GM13976 (cell line): ENCODE results near the gene SELENOS.
A peak's percentile ranks its signal among the peaks of the same experiment; 100 is the strongest.

ENCODE experiments used
- DNase-seq: peaks from one replicate; pipeline ENCODE4 v3.0.0; 2012; ENCODE audit warnings: low spot score
- in situ Hi-C: fragments of 300-500 bp; cut with MboI; formaldehyde crosslinking; loops from one replicate; pipeline ENCODE4 v1.12.0; 2022; ENCODE audit warnings: low sequenced_read_pairs, mixed read lengths, inconsistent platforms; ENCODE audit not compliant: unreplicated experiment
- TF ChIP-seq, protein P1 (sequence below): IDR thresholded peaks from 2 replicates; pipeline ENCODE4 v1.5.1; 2012; ENCODE audit warnings: borderline replicate concordance, mild to moderate bottlenecking; ENCODE audit not compliant: insufficient read depth; ENCODE audit errors: extremely low read depth, missing control alignments, control extremely low read depth

SELENOS gene

GRCh38 chr15:101280007-101280406, 2.7 kb upstream of the SELENOS start:
- in situ Hi-C loops: no loop called here
- TF ChIP-seq, protein P1, sequence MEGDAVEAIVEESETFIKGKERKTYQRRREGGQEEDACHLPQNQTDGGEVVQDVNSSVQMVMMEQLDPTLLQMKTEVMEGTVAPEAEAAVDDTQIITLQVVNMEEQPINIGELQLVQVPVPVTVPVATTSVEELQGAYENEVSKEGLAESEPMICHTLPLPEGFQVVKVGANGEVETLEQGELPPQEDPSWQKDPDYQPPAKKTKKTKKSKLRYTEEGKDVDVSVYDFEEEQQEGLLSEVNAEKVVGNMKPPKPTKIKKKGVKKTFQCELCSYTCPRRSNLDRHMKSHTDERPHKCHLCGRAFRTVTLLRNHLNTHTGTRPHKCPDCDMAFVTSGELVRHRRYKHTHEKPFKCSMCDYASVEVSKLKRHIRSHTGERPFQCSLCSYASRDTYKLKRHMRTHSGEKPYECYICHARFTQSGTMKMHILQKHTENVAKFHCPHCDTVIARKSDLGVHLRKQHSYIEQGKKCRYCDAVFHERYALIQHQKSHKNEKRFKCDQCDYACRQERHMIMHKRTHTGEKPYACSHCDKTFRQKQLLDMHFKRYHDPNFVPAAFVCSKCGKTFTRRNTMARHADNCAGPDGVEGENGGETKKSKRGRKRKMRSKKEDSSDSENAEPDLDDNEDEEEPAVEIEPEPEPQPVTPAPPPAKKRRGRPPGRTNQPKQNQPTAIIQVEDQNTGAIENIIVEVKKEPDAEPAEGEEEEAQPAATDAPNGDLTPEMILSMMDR: no peak
- no peak for DNase-seq

DNA sequence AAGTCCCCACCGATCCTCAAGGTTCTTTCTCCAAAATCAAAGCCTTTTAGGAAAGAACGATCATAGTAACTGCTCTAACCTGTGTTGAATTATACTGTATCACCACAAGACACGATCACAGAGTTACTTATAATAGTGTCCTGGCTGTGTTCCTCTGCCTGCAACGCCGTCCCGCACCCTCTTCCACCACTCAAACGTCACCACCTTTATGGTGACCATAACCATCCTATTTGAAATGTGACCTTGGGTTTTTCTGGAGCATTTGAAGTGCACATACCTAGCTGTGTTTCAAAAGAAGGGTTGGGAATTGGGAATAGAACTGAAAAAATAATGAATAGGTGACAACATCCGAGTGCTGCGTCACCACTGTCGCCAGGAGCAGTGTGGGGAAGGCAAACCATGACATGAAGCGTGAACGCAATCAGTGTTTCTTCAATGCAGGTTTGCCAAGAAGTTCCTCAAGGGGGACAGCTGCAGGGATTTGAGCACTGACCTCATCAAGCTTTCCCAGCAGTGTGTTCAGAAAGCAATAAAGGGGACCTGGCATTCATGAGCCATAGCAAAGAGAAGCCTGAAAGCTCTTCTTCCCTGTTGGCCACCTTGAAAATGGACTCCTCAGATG, 769 bp upstream of the SELENOS start:
- in situ Hi-C loops: no loop called here
- DNase-seq: no peak
- TF ChIP-seq, protein P1: no peak

GRCh38 chr15:101276501-101277037, 716 bp downstream of the SELENOS start:
- no peak for DNase-seq
- in situ Hi-C loops: no loop called here
- TF ChIP-seq, protein P1: no peak

DNA sequence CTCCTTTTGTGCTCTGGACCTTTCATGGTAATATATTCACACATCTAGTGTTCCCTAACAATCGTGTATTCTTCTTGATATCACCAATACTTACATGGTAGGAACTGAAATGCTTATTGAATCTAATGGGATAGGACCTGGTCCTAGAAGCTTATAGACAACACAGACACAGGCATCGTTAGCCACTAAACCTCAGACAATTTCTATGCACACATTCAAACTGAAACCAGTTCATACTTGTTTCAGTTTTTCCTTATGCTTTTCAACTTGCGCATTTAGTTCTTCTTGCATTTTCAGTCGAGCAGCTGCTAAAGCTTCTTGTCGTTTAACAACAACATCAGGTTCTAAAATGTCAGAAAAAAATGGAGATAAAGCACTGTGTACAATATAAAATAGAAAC, 2.3 kb downstream of the SELENOS start:
- DNase-seq: peak; percentile 50
- TF ChIP-seq, protein P1: no peak
- in situ Hi-C loops: no loop called here

DNA sequence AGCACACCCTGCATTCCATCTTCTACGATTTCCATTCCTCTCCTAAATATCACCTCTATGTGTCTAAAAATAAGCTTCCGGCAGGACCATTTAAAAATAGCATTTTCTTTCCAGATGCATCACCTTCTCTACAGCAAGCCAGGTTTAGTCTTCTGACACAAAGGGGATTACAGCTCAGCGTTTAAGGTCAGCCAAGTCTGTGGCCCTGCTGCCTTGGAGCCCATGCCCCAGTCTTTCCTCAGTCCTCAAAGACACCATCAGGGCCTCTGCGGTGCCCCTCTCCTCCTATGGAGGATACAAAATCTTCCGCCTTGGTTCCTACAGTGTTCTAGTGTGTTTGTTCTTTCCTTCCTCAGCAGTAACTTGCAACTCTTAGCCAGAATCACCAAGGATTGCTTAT, 3.8 kb downstream of the SELENOS start:
- DNase-seq: no peak
- TF ChIP-seq, protein P1: no peak
- in situ Hi-C loops: loop anchor here (25.0 kb wide), 1 partner anchor 636 kb away; no protein-coding TSS in a partner anchor

- no peak for DNase-seq
- TF ChIP-seq, protein P1: no peak
- in situ Hi-C loops: loop anchor here (25.0 kb wide), 1 partner anchor 635 kb away; no protein-coding TSS in a partner anchor
These were observed 4.7 kb downstream of the SELENOS start for GRCh38 chr15:101272584-101272983.
